ENCODE results near the gene SLIT3.

The SLIT3 gene

DNA sequence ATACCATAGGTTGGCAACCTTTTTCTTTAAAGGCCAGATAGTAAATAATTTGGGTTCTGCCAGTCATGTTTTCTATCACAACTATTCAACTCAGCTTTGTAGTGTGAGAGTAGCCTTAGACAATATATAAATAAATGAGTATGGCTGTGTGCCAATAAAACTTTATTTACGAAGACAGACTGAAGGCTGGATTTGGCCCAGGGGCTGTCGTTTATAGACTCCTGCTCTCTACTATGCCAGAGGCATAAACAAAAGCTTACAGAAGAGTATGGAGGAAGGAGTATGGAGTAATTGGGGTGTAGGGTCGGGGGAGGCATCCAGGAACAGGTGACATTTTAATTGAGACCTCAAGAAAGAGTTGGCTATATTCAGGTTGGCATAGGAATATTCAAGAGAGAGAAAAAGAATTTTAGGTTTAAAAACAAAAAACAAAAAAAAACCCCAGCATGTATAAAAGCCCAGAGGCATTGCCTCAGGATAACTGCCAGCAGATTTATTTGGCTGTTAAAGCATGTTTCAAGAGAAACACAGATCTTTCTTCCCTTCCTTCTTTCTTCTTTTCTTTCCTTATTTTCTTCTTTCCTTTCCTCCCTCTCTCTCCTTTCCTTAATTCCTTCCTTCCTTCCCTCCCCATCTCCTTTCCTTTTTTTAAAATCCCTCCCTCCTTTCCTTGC lies 39.9 kb downstream of the SLIT3 start:
- no peak for DNase-seq

- no peak for DNase-seq
Measured at GRCh38 chr5:169258372-169259000, 42.5 kb downstream of the SLIT3 start.

DNA sequence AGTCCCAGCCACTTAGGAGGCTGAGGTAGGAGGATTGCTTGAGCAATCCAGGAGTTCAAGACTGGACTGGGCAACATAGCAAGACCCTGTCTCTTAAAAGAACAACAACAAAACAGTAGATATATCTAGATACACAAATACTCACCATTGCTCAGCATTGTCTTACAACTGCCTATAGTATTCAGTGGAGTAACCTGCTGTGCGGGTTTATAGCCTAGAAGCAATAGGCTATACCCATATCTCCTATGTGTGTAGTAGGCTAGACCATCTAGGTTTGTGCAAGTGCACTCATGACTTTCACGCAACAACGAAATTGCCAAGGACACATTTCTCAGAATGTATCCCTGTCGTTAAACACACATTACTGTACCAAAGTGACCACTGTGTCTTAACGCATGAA lies 44.7 kb downstream of the SLIT3 start:
- DNase-seq: no peak

GRCh38 chr5:169253071-169253470 lies 47.9 kb downstream of the SLIT3 start:
- no peak for DNase-seq

DNA sequence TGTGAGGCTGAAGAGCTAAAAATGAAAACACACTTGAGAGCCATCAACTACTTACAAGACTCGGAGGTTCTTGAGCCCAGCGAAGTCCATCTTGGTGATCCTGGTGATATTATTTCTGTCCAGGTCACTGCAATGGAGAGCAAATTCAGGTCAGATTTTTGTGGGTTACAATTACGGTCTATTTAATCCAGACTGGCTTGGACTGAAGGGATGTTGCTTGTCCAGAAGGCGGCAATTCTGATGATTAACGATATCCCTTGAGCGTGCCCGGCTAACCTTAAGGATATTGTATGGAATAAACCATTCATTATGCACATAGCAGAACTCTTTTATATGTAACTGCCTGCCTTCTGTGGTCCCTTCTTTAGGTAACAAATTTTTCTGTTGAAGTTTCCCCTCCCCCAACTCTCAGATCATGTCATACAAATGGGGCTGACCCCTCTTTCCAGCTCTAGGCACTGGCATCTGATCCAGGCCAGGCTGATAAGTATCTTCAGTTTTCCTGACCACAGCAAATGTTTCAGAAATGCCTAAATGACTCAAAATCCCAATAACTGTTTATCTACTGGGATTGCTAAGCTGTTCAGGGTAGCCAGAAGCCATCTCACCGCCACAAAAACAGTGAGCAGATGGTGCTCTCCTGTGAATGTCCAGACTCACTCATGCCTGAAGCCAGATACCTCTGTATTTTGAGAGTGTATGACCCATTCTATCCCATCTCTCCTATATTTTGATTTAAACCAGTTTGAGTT lies 49.4 kb downstream of the SLIT3 start:
- DNase-seq: no peak

GRCh38 chr5:169250887-169251286 lies 50.1 kb downstream of the SLIT3 start:
- no peak for DNase-seq

GRCh38 chr5:169248996-169249395 lies 51.9 kb downstream of the SLIT3 start:
- DNase-seq: no peak

GRCh38 chr5:169248550-169248949 lies 52.4 kb downstream of the SLIT3 start:
- no peak for DNase-seq

DNA sequence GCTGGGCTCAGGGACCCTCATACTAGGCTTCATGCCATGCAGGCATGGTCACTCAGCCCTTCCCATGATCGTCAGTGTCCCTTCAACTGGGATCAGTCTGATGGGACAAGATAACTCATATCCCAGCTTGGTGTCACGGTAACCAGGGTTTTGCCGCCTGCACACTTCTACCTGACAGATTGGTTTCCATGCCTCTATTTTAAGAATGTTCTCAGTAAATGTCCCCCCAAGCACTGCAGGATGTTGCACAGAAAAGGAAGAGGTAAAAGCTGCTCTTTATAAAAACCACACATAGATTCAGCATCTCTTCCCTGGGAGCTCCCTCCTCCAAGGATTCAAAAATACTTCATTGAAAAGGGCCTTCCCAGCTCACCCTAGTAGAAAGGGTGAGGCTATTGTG lies 56.1 kb downstream of the SLIT3 start:
- DNase-seq: no peak

GRCh38 chr5:169243651-169244422 lies 57.1 kb downstream of the SLIT3 start:
- DNase-seq: no peak

DNA sequence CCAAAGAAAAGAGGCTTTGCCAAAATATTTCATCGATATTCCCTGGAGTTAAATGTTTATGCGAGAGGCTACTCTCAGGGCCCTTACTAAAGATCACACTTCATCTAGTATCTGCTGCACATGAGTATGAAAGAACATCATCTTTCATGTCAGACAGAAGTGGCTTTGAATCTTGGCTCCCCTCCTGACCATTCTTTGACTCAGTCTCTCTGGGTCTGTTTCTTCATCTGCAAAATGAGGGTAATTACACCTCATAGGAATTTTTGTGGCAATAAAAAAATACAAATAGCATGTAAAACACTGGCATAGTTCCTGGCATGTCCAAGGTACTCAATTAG lies 58.1 kb downstream of the SLIT3 start:
- DNase-seq: no peak

DNA sequence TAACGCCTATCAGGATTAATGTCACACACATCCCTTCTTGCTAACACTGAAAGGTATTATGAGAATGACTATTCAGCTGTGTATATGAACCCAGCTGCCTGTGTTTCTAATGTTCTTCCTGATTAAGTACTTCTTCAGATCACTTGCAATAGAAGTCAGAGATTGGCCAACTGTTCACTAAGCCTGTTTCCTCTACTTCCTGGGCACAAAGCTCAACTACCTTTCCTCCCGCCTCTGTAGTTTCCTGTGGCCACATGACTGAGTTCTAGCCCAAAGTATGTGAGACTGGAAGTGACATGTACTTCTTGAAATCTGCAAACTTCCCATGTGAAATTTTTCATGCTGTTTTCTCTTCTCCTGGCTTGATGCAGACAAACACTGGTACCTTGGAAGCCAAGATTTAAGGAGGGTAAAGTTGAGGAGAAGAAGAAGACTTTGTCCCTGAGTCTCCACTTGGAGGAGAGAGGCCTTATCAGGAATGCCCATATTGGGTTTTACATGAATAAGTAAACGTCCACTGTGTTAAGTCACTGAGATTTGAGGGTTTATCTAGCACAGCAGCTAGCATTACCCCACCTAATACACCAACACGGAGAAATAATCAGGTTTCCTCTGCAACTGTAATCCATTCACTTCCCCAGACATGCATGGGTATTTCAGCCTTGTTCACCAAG lies 58.6 kb downstream of the SLIT3 start:
- no peak for DNase-seq

DNA sequence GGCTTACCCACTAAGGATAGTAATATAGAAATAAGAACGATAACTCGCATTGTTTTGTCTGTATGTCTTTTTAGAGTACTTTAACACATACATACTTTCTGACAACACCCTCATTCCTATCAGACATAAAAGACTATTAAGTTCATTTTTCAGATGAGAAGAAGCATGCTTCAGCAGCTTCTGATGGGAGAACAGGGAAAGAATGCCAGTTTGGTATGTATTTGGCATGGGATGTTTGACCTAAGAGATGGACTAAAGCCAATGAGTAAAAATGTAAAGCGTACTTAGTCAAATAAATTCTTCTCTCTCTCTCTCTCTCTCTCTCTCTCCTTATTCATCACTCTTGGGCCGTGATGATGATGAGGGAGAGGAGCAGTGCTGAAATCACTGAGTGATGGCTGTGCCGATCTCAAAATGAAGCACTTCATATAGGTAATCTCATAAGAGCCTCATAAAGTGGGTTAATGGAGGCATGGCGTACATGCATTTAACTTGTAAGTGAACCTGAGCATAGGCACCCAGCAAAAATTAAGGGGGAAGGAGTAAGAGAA lies 71.5 kb downstream of the SLIT3 start:
- no peak for DNase-seq

GRCh38 chr5:169226895-169227294 lies 74.0 kb downstream of the SLIT3 start:
- no peak for DNase-seq

DNA sequence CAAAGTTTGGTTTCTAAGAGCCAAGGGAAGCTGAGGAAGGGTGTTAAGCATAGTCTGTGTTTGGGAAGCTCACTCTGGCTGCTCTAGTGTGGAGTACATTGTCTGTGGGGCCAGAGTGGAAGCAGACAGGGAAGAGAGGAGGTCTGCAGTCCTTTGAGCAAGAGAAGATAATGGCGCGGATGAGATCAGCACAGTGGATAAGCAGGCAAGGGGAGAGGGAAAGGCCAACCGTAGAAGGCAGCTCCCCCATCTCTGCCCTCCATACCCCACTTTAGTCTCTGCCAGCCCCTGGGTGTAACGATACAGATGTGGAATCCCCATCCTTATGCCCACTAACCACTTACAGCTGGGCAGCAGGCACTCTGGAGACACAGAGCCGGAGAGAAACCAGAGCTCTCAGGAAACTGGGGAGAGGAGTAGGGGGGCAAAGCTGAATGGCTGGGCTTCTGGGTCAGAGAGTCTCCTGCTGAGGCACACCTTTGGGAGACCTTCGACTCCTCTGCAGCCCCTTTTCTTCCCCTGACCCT lies 75.0 kb downstream of the SLIT3 start:
- DNase-seq: no peak

DNA sequence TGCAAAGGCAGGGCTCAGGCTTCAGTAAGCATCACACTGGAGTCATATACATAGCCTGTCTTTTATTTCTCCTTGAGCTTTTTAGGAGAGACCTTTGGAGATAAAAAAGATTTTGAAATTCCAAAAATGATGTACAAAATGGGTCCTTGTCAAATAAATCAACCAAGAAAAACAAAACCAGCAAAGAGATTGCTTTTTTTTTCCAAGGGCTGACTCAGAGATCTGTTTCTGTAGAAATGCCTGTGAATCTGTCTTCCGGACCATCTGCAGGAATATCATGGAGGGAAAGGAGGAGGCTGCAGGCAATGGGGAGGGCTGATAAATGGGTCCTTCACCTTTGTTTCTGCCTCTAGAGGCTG lies 77.4 kb downstream of the SLIT3 start:
- DNase-seq: no peak

DNA sequence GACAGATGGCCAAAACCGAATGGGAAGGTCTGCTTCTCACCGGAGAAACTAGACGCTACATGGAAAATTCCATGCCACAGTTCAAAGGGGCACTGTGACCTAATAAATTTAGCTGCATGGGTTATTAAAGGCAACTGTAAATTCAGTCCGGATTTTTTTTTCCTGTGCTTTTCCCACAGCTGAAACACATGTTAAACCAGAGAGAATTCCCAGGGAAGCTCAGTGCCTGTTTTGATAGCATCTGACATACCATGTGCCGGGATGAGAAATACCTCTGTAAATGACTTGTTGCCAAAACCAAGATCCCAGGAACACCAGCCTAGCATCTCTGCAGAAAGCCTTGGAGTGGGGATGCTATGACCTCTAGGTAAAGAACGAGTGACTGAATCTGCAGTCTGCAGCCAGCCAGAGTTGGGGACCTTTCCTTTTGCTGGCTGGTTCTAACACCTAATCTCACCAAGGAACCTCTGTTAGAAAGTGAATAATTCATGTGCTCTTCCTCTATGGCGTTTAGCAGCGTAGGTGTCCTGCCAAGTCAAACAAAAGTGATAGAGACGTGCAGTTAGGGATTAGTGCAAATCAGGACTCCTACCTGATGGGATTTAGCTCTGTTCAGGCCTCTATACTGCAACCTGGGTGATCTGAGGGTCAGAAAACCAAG lies 77.9 kb downstream of the SLIT3 start:
- no peak for DNase-seq

DNA sequence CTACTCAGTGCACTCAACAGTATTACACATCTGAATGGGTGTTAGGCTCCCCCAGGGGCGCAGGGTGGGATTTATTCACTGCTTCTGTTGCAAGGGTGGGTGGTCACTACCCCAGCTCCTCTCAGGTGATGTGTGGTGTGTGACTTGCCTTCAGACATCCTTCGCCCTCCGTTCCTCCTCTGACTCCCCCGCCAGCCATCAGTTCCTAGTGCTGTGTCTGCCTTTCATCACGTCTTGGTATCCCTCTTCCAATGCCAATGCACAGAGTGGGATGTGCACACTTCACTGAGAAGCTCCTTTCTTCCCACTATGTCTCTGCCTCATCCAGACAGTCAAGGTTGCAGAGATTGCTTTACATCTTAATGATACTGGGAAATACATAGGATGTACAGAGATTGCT lies 79.4 kb downstream of the SLIT3 start:
- DNase-seq: no peak

- DNase-seq: no peak
Measured at GRCh38 chr5:169219961-169220360, 81.0 kb downstream of the SLIT3 start.

GRCh38 chr5:169219351-169219750 lies 81.6 kb downstream of the SLIT3 start:
- no peak for DNase-seq

DNA sequence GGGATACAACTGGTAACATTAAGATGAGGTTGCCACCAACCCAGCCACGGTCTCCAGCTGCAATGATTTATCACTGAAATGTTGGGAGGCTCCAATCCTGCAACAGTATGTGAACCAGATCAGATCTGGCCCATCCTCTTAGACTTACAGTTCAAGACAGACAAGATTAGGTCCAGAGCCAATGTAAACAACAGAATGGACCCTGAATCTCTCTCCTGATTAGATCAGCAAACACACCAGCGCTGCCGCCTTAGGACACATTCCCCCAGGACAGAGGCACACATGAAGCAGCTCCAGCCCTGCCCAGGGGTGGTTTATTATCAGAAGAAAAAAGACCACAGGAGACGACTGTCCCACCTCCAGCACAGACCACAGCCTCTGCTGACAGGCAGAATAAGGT lies 82.1 kb downstream of the SLIT3 start:
- DNase-seq: no peak

GRCh38 chr5:169218176-169218575 lies 82.8 kb downstream of the SLIT3 start:
- DNase-seq: no peak

All from activated T-cell treated with anti-CD3 and anti-CD28 coated beads for 4 hours (primary cell).